GM12878 (cell line): ENCODE measurements around the gene CENPS. TPM values are rescaled to one million over a fixed set of nuclear protein-coding genes. Genes with fewer than 3 reads are reported as not detected.

Source experiments
- ATAC-seq: fragments of 200-7000 bp; cut with Tn5 transposase; 3 replicates; pipeline ENCODE4 v1.9.1; 2020; ENCODE audit warnings: mild to moderate bottlenecking, moderate library complexity
- BruUV-seq: library from RNA; stranded (reverse); fragments of 400-500 nt; replicated peaks from 2 replicates; lab custom pipeline; 2021; lab: Mats Ljungman, UMichigan
- CTCF ChIA-PET: fragments of 300-600 bp; sonication (Branson Sonifier 250); formaldehyde crosslinking; extraction: SDS; loops from one replicate; lab custom pipeline; 2021; ENCODE audit warnings: inconsistent platforms; lab: Yijun Ruan, JAX
- POLR2A ChIA-PET: fragments of 350-600 bp; formaldehyde crosslinking; extraction: SDS; loops from one replicate; lab custom pipeline; 2021; ENCODE audit warnings: inconsistent platforms; lab: Charles Lee
- RAD21 ChIA-PET: fragments of 300-600 bp; sonication (Branson Sonifier 250); formaldehyde crosslinking; loops from one replicate; lab custom pipeline; 2023; ENCODE audit warnings: antibody characterized with exemption; ENCODE audit not compliant: unreplicated experiment; lab: Charles Lee
- SMC1A ChIA-PET: fragments of 300-600 bp; sonication (Branson Sonifier 250); formaldehyde crosslinking; loops from one replicate; lab custom pipeline; 2023; ENCODE audit not compliant: unreplicated experiment, uncharacterized antibody; lab: Charles Lee
- DNase-seq: peaks from one replicate; pipeline ENCODE4 v3.0.0-alpha.2; 2011; ENCODE audit warnings: low read depth, low spot score
- FAIRE-seq: peaks from 3 replicates; lab custom pipeline; 2011; peaks lifted over from hg19 to GRCh38; lab: Jason Lieb, UNC
- H2AFZ ChIP-seq: 2 replicates; pipeline ENCODE4 v1.6.0; 2011; ENCODE audit warnings: low read depth, low read length, control low read depth; ENCODE audit not compliant: control insufficient read depth
- H3K27ac ChIP-seq: 2 replicates; pipeline ENCODE4 v1.5.1; 2011; ENCODE audit warnings: control low read depth; ENCODE audit not compliant: control insufficient read depth, insufficient read depth
- H3K27me3 ChIP-seq, 2 experiments: replicated peaks in 1 of 2; 2 replicates each; pipeline versions ENCODE4 v1.6.0 to v1.6.1; 2011; ENCODE audit warnings: low read length in 1 of 2; ENCODE audit not compliant: control insufficient read depth in 2 of 2, insufficient read depth in 2 of 2
- H3K36me3 ChIP-seq, 2 experiments: 2 replicates each; pipeline ENCODE4 v1.5.1; 2011; ENCODE audit warnings: low read length in 1 of 2; ENCODE audit not compliant: control insufficient read depth in 2 of 2, insufficient read depth in 2 of 2
- H3K4me1 ChIP-seq: 2 replicates; pipeline ENCODE4 v1.6.1; 2011; ENCODE audit warnings: mild to moderate bottlenecking, low read length, moderate library complexity, mixed read lengths; ENCODE audit not compliant: control insufficient read depth, insufficient read depth
- H3K4me2 ChIP-seq: 2 replicates; pipeline ENCODE4 v1.6.0; 2011; ENCODE audit warnings: control low read depth; ENCODE audit not compliant: control insufficient read depth, insufficient read depth
- H3K4me3 ChIP-seq: fragments of 200-600 bp; sonication (generic); 2 replicates; pipeline ENCODE4 v1.5.1; 2016
- H3K79me2 ChIP-seq: 2 replicates; pipeline ENCODE4 v1.6.0; 2011; ENCODE audit warnings: low read length; ENCODE audit not compliant: control insufficient read depth, insufficient read depth
- H3K9ac ChIP-seq: 2 replicates; pipeline ENCODE4 v1.8.0; 2011; ENCODE audit warnings: low read length, control low read depth, mixed read lengths; ENCODE audit not compliant: control insufficient read depth, insufficient read depth
- H3K9me3 ChIP-seq: replicated peaks from 3 replicates; pipeline ENCODE4 v1.5.1; 2011; ENCODE audit warnings: mild to moderate bottlenecking, low read length; ENCODE audit not compliant: control insufficient read depth, insufficient read depth
- H4K20me1 ChIP-seq: 2 replicates; pipeline ENCODE4 v1.6.0; 2011; ENCODE audit not compliant: control insufficient read depth, insufficient read depth
- BCLAF1 ChIP-seq: fragments of 450-650 bp; IDR thresholded peaks from 2 replicates; pipeline ENCODE4 v1.6.1; 2017; ENCODE audit warnings: antibody characterized with exemption, mild to moderate bottlenecking, moderate library complexity
- EZH2 ChIP-seq: IDR thresholded peaks from 2 replicates; pipeline ENCODE4 v1.6.1; 2012; ENCODE audit warnings: low read depth, mild to moderate bottlenecking, control low read depth, inconsistent platforms, low read length, borderline replicate concordance; ENCODE audit not compliant: control insufficient read depth
- IRF5 ChIP-seq: fragments of 450-650 bp; IDR thresholded peaks from 2 replicates; pipeline ENCODE4 v1.6.1; 2017; ENCODE audit warnings: borderline replicate concordance
- ZBTB11 ChIP-seq: fragments of 450-650 bp; formaldehyde crosslinking; IDR thresholded peaks from 2 replicates; pipeline ENCODE4 v1.5.0; 2022; ENCODE audit warnings: mild to moderate bottlenecking, missing genetic modification characterization
- ZBTB40 ChIP-seq: fragments of 450-650 bp; IDR thresholded peaks from 2 replicates; pipeline ENCODE4 v1.6.1; 2016; ENCODE audit warnings: mild to moderate bottlenecking, moderate library complexity, borderline replicate concordance
- WGBS: methylation state at CpG from one replicate; pipeline ENCODE4 v1.1.6; 2016; ENCODE audit warnings: low lambda C conversion rate; ENCODE audit not compliant: insufficient replicate concordance, insufficient coverage; ENCODE audit errors: missing lambda C conversion rate; 5-methylcytosine and 5-hydroxymethylcytosine counted together
- in situ Hi-C: fragments of 300-500 bp; cut with MboI; formaldehyde crosslinking; loops from 9 replicates; pipeline ENCODE4 v1.14.3; 2018; ENCODE audit warnings: mixed read lengths
- intact Hi-C: fragments of 100-400 bp; cut with micrococcal nuclease; formaldehyde crosslinking; loops from one replicate; pipeline ENCODE4 v1.14.2; 2022; ENCODE audit not compliant: unreplicated experiment
- polyA plus RNA-seq, 11 experiments: library from polyadenylated mRNA; depleted of rRNA in 4 of 11; unstranded in 6 of 11; stranded (reverse) in 5 of 11; fragments of >200 nt; fragmentation: Nextera tagmentation in 4 of 11; fragmentation: Illumina TruSeq in 1 of 11; extraction: Ambion mirVana in 4 of 11; extraction: Trizol in 1 of 11; gene quantifications; 1 replicate in 1 of 11; 2 replicates in 10 of 11; pipeline versions ENCODE4 v1.2.1 to v1.2.3, GENCODE V29; 2011 to 2016; ENCODE audit warnings: inconsistent platforms in 2 of 11, missing spikeins in 2 of 11, low read depth in 1 of 11
- total RNA-seq, 4 experiments: library from RNA; depleted of rRNA in 3 of 4; stranded (reverse); fragments of >200 nt in 3 of 4; fragmentation: Illumina TruSeq in 1 of 4; extraction: Trizol in 1 of 4; gene quantifications; 2 replicates each; pipeline versions ENCODE4 v1.2.1 to v1.2.3, GENCODE V29; 2013 to 2021

Gene CENPS
- total and polyA plus RNA-seq, 10 of the 15 experiments (the other 5 are each of a cell fraction or from before 2014, with no cell fraction given): 9.4 to 51.7 (median 16.7) TPM

GRCh38 chr1:10434590-10434989 lies 4.4 kb downstream of the CENPS start:
- ChIA-PET SMC1A (interaction anchor here (0.9 to 9.0 kb wide), 4 partner anchors 17 to 59 kb away, joined by 3 to 122 read pairs (median 3); no protein-coding TSS in a partner anchor), POLR2A (interaction anchor here (2.8 kb wide), 1 partner anchor 60 kb away, joined by 7 read pairs; no protein-coding TSS in a partner anchor), RAD21 (interaction anchor here (1.2 to 7.6 kb wide), 2 partner anchors 58 to 507 kb away, joined by 3 to 191 read pairs; no protein-coding TSS in a partner anchor), CTCF (interaction anchor here (0.7 to 10.5 kb wide), 6 partner anchors 8 to 1628 kb away, joined by 3 to 292 read pairs (median 6); no protein-coding TSS in a partner anchor)
- no peak for DNase-seq
- FAIRE-seq: no peak
- in situ Hi-C loops (loop anchor here (5.0 to 10.0 kb wide), 2 partner anchors 58 to 430 kb away; no protein-coding TSS in a partner anchor), intact Hi-C loops (no loop called here)
- H3K27me3 ChIP-seq: no peaks in the 10 kb centered on the region
- peaks cover 7% of the 10 kb centered on the region for H3K79me2 ChIP-seq
- H3K9me3 ChIP-seq: no peaks in the 10 kb centered on the region
- H3K4me1 ChIP-seq: peaks cover 19% of the 10 kb centered on the region
- no peak overlapping the region for H3K4me3 ChIP-seq
- WGBS: 98% methylated on average over 5 of the region's 5 CpGs
- no peaks in the 10 kb centered on the region for H4K20me1 ChIP-seq
- H2AFZ ChIP-seq: no peak overlapping the region
- TF ChIP-seq IRF5: no peak
- TF ChIP-seq ZBTB40: no peak
- no peak for TF ChIP-seq EZH2
- TF ChIP-seq BCLAF1: no peak
- no peak for TF ChIP-seq ZBTB11
- peak overlapping the region; percentile 68; the same call in 1 of the 2 replicates for H3K4me2 ChIP-seq
- H3K36me3 ChIP-seq: no peaks in the 10 kb centered on the region
- no peak for ATAC-seq
- no TSS peak for BruUV-seq
- no peak overlapping the region for H3K27ac ChIP-seq
- no peak overlapping the region for H3K9ac ChIP-seq
